ENCODE measurements around the gene GREM2. TPM values are rescaled to one million over a fixed set of nuclear protein-coding genes. Genes with fewer than 3 reads are reported as not detected.

Gene GREM2
- total and polyA plus RNA-seq, 9 of the 15 experiments (the other 6 are each of a cell fraction or from before 2014, with no cell fraction given): 0.01 to 0.07 (median 0.05) TPM; not detected in 5

GRCh38 chr1:240612811-240613210 is 856 bp upstream of the GREM2 start (continued):
- TF ChIP-seq VEZF1 (CRISPR knock-in tag; IDR thresholded peaks at IDR 0.05): no peak
- TF ChIP-seq PCBP2 (IDR thresholded peaks at IDR 0.05; ENCODE audit: low read depth, low read length, poor library complexity, severe bottlenecking): no peak
- TF ChIP-seq POLR2B (IDR thresholded peaks at IDR 0.05; ENCODE audit: low read depth, partially characterized antibody): no peak

GRCh38 chr1:240611228-240611618 is 732 bp downstream of the GREM2 start:
- in situ Hi-C loops (cut with MboI): no loop called here
- H3K4me3 ChIP-seq: no peak overlapping the region
- H3K79me2 ChIP-seq (ENCODE audit: control insufficient read depth, insufficient read depth, low read length): no peaks in the 10 kb centered on the region
- peaks cover 0 to 3% of the 10 kb centered on the region in 2 experiments; a peak in 1 of 5 replicates for H3K4me1 ChIP-seq (replicated peaks in 1 of 2; ENCODE audit: control insufficient read depth in 2 of 2, insufficient read depth in 2 of 2, low read length in 2 of 2)
- intact Hi-C loops (cut with micrococcal nuclease): no loop called here
- no peak overlapping the region for H3K9ac ChIP-seq (ENCODE audit: insufficient read depth in 1 of 2, low read depth in 2 of 2, low read length in 2 of 2)
- H3K9me3 ChIP-seq (replicated peaks; ENCODE audit: control insufficient read depth, insufficient read depth, low read depth, low read length): no peaks in the 10 kb centered on the region
- no peak overlapping the region for H3K27ac ChIP-seq (ENCODE audit: extremely low read depth, low read depth, low read length)
- POLR2A ChIA-PET: no interaction called here
- CTCF ChIA-PET (ENCODE audit: low intra/inter-chr PET ratio): no interaction called here
- no peaks in the 10 kb centered on the region for H3K27me3 ChIP-seq (ENCODE audit: control insufficient read depth in 2 of 2, insufficient read depth in 2 of 2, low read length in 2 of 2)
- no peaks in the 10 kb centered on the region for H3K36me3 ChIP-seq (ENCODE audit: control insufficient read depth, insufficient read depth, low read length)
- no peaks in the 10 kb centered on the region for H4K20me1 ChIP-seq (replicated peaks; ENCODE audit: control insufficient read depth, insufficient read depth, low read length)
- DNase-seq (ENCODE audit: extremely low read depth in 1 of 4, low spot score in 3 of 4): no peak
- no peak for FAIRE-seq
- no peak overlapping the region for H2AFZ ChIP-seq (ENCODE audit: low read depth, low read length)
- 1% methylated on average over 12 of the region's 12 CpGs for WGBS (ENCODE audit: insufficient coverage, low coverage, missing lambda C conversion rate)
- no peak overlapping the region for H3K4me2 ChIP-seq (ENCODE audit: insufficient read depth, low read length)
- no peaks in the 10 kb centered on the region for H3K9me1 ChIP-seq (ENCODE audit: control insufficient read depth, insufficient read depth, low read length)
- BruUV-seq (replicated peaks): no TSS peak
- ATAC-seq: no peak
- TF ChIP-seq EGR1 (conservative IDR thresholded peaks at IDR 0.05): no peak
- TF ChIP-seq ETV6 (IDR thresholded peaks at IDR 0.05; ENCODE audit: borderline replicate concordance in 1 of 2, low read depth in 2 of 2, low read length in 1 of 2): no peak
- no peak for TF ChIP-seq ETV6 (CRISPR knock-in tag; IDR thresholded peaks at IDR 0.05; ENCODE audit: borderline replicate concordance)
- no peak for TF ChIP-seq CBX1 (IDR thresholded peaks at IDR 0.05; ENCODE audit: low read depth)
- no peak for TF ChIP-seq MAX (CRISPR knock-in tag; IDR thresholded peaks at IDR 0.05)
- TF ChIP-seq THRB (CRISPR knock-in tag; conservative IDR thresholded peaks at IDR 0.05): no peak
- TF ChIP-seq ELF2 (CRISPR knock-in tag; IDR thresholded peaks at IDR 0.05): no peak
- no peak for TF ChIP-seq SMARCB1 (IDR thresholded peaks at IDR 0.05; ENCODE audit: insufficient read length, low read depth)
- TF ChIP-seq ZBTB11 (CRISPR knock-in tag; IDR thresholded peaks at IDR 0.05): no peak

Data from K562 (cell line).